GM21526 (cell line): Measurements from ENCODE around the gene KNSTRN.

ENCODE experiments used
- ATAC-seq: cut with Tn5 transposase; IDR thresholded peaks from one replicate; pipeline ENCODE4 v1.9.1; 2021; ENCODE audit warnings: moderate library complexity; ENCODE audit not compliant: unreplicated experiment, low FRiP score

The KNSTRN gene, protein sequence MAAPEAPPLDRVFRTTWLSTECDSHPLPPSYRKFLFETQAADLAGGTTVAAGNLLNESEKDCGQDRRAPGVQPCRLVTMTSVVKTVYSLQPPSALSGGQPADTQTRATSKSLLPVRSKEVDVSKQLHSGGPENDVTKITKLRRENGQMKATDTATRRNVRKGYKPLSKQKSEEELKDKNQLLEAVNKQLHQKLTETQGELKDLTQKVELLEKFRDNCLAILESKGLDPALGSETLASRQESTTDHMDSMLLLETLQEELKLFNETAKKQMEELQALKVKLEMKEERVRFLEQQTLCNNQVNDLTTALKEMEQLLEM

DNA sequence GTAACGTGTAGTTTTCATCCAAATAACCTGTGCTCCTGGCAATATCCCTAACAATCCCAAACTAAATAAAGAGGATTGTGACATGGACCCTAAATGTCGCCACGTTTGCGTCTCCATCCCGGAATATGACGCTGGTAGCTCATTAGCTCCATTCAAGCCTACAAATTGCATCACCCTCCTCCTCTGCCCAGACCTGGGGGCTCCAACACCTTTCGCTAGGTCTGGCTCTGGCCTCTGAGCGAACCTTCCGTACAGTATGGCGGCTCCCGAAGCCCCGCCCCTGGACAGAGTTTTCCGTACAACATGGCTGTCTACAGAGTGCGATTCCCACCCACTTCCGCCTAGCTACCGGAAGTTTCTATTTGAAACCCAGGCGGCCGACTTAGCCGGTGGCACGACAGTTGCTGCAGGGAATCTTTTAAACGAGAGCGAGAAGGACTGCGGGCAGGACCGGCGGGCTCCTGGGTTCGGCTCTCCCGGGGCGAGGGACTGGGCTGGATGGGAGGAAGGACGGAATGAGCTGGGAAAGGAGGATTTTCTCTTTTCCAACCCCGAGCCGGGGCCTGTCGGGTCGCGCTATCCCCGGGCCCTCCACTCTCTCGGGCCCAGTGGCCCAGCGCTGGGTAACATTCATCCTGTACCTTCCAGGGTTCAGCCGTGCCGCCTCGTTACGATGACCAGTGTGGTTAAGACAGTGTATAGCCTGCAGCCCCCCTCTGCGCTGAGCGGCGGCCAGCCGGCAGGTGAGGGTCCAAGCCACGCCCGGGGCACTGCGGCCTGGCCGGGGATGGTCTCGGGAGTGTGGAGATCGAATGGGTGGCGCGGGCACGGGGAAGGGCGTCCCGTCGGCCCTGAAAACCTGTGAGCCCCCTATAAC is at the start of gene KNSTRN:
TSS of gene KNSTRN (plus strand) at position 142 of the 877 bp plus-strand sequence. CDS start at position 257, 115 bp downstream.
- ATAC-seq = peak; percentile 95

DNA sequence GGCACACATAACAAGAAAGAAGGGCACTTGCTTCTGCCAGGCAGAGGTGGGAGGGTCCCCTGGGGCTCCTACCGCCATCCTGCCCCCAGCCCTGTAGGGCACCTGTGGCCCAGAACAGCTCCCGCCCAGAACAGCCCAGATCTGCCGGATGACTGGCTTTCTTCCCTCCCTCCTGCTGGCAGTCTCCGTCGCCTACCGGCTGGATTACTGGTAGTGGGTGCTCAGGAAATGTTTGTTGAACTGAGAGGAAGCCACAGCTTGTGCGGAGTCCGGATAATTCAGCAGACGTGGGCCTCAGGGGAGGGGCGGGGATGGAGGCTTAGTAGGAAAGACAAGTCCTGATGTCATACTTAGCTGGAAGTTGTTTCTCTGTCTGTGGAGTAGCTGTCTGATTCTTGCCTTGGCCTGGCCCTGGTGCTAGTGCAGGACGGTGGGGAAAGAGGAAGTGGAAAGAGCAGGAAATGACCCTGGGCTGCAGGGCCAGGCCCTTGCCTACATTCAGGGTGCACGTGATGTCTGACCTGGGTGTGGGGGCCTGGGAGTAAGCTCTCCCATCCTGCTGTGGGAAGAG is 48.5 kb upstream of the KNSTRN start:
- no peak for ATAC-seq

DNA sequence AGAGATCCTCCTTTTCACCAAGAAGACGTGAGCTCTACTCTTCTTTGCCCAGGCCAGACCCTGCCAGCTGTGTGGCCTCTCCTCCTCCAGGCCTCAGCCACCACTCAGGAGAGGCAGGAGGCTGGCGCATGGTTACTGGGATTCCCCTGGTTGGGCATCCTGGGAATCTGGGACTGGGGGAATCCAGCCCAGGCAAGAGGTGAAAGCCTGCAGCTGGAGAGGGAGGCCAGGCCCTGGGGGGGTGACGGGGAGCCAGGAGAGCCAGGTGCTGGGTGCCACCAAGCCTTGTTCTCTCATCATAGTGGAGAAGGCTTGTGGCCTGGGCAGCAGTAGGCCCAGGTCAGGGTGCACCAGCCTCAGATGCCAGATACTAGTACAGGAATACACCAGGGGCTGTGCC is 48.0 kb upstream of the KNSTRN start:
- ATAC-seq = no peak

DNA sequence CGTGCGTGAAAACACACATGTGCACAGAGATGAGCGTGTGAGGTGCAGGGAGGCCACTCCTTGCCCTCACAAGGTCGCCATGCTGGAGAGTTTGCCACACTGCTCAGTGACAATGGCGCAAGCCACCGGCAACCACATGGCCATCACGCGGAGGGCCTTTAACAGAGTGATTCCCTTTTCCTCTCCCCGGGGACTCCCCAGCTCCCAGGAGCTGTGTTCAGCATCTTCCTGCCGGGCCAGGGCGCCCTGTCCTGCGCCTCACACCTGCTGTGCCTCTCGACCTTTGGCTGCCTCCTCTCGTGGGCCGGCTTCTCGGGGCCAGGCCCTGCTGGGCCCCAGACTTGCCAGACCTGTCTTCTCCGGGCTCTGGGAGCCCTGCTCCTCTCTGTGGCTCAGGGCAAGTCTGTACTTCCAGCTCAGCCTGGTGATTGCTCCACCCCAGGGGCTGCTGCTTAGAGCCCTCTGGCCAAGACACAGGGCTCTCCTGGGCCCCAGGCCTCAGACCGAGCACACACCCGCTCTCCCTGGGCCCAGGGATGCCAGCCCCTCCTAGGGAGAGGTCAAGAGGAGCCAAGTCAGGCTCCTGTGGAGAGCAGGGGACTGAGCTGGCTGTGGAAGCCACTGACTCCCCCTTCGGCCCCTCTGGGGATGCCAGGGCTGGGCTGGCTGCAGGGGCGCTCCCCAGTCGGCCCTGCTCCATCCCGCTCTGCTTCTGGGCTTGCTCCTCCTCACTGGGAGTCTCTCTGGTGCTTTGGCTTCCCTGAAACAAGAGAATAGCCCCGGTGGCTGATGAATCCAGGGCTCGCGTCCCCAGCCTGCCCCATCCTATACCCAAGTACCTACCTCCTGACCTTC is 47.4 kb upstream of the KNSTRN start:
- ATAC-seq = no peak

DNA sequence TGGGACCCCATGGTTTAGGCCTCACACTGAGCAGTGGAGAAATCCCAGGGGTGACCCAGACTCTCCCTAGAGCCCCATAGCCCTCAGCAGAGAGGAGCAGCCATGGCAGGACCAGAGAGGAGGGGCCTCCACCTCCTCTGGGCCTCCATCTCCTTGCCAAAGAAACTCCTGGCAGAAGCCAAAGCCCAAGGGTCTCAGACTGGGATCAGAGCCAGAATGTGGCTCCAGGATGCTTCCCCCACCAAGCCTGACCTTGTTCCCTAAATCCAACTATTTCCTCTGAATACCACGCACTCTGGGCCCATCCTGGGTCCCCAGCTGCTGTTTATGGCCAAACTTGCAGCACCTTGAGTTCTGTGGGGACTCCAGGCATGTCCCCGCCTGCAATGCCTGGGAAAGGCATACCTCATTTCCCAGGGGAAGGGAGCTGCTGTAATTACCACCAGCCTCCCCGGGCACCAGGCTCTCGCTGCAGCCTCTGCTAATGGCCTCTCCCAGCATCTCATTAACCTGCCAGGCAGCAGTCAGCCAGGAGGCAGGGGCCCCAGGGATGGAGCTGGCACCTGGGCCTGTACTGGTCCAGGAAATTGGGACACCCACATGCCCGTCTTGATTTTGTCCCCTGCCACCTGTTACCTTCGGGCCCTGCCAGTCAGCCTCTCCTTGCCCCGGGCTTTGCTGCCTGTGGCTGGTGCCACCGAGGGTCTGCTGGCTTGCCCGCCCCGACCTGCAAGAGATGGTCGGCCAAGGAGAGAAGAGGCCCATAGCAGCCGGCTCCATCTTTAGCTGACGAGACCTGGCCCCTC is 46.4 kb upstream of the KNSTRN start:
- ATAC-seq = no peak

DNA sequence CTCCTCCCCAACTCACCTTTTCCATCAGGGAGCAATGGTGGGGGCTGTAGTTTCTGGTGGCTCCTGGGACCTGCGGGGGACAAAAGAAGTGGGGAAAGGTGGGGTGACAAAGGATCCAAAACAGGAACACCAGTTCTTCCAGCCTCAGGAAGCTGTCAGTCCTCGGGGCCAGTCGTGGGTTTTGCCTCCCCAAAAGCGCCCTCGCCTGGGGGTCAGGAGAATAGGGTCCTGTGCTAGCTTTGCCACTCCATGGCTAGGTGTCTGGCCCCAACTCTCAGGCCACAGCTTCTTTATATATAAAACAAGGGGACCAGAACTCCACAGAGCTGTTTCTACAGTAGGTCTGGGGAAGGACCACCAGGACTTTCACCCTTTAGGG is 45.8 kb upstream of the KNSTRN start:
- ATAC-seq = no peak

DNA sequence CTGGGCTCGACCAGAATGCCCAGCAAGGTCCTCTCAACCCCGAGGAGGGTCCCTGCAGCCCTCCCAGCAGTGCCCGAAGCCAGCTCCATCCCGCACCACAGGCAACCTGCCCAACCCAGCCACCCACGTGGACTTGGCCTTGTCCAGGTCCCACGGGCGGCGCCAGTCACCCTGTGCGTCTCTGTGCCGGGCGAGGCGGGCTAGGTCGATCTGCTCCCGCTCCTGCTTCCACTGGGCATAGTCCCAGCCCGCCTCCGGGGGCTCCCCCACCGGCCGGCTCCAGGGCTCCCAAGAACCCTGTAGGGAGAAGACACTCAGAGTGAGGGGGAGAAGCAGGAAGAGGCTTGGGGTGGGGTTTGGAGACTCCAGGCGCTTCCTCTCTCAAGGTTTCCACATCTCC is 44.9 kb upstream of the KNSTRN start:
- no peak for ATAC-seq

DNA sequence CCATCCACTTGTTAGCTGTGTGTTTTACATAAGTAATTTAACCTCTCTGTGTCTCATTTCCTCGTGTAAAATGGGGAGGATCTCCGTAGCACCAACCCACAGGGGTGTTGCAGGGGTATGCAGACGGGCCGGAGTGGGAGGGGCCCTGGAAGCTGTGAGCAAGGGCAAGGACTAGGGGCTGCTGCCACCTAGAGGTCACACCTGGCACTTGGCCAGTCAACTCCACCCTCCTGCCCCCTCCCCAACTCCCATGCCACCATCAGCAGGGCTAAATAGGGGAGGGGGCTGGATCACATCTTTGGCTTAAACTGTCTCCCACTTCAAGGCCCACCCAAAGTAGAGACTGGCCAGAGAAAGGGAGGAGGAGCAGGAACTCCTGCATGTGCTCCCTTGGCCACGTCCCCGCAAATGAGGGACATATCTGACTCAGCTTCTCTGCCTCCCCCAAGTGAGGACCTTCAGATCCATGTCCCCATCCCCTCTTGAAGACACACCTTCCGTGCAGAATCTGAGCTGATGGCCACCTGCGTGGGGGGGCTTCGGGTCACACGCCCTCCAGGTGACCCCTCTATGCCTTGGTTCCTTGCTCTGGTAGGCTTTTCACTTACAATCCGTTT is 44.4 kb upstream of the KNSTRN start:
- no peak for ATAC-seq

DNA sequence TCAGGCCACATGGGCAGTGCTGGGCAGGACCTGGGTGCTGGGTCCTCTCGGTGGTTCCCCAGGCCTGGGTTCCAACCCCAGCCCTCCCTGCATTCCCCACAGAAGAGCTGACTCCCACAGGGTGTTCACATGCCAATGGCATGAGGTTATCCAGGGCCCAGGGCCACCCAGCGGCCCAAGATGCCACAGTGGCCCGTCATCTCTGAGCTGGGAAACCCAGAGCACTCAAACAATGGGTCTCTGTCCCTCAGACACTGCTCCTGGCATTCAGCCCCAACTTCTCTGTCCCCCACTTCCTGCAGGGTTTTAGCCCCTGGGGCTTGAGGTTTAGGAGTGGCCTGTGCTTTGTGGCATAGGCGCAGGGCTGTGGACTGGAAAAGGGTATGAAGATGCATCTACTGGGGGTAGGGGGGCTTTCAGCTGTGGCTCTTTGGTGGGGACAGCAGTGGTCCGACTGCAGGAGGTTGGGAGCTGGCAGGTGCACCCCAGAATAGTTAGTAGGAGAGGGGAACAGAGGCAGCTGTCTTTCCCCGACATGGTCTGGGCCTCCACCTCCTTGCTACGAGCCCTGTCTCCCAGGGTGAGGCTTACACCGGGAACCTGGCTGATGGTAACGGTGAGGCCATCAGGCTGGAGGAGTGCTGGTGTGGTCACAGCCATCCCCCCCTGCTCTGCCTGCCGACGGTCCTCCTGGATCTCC is 43.5 kb upstream of the KNSTRN start:
- ATAC-seq = no peak

DNA sequence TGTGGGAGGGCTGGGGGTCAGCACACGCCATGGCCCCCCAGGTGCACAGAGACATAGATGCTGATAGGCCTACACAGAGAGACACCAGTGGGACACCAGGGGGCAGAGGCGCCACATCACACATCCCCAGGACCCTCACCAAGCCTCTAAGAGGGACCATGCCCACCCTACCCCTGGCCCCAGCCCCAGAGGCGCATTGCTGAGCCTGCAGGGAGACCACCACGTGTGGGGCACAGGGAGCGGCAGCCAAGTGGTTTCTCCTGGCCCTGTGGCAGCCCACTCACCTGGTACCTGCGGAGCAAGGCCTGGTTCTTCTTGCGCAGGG is 42.9 kb upstream of the KNSTRN start:
- no peak for ATAC-seq

DNA sequence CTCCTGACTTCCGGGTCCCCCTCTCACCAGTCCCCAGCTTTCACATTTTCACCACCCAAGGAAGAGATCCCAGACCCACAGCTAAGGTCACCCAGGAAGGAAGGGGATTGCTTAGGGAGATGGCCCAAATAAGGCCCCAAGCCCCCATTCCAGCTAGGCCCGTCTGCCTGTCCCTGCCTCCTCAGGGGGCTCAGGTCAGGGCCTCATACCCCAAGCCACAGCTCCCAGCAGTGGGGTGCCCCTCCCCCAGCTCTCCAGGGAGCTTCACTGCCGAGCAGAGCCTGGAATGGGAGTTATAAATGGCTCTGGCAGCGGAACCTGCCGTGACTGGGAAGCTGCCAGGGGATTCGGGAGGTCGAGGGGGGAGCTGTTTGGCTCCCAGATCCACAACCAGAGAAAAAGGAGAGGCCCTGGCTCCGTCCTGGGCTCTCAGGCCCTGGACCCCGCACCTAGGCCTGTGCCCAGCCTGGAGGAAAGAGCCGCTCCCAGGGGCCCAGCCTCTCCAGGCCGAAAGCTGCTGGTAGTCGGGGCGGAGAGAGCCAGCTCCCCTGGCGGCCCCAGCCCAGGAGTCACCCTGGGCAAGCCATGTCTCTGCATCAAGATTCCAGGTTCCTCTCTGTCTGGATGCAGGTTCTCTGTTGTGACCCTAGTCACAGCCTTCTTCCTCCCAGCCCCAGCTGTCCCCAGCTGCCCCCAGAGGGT is 42.3 kb upstream of the KNSTRN start:
- ATAC-seq = no peak

DNA sequence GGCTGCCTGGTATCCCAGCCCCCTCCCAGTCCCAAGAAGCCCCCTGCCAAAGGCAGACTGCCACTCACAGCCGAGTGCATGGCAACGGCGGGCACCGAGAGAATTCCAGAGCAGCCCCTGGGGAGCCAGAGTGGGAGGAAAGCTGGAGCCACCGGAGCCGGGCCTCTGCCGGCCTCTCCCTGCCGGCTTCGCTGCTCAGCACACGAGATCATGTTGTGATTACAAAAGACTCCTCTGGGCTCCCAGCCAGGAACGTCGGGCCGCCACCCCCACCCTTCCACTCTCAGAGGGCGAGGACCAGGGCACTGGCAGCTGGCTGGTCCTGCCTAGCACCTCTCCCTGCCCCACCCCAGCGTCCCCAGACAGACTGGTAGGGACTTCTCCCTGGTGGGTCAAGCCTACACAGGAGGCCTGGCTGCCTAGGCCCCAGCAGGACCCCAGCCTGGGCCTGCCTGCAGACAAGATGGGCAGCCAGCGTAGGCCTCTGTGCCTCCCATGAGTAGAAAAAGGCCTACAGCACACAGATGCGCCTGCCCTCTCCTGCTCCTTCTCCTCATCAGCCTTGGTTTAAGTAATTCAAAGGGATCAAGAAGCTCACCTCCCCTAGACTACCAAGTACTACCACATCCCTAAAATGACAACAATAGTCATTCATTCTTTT is 41.7 kb upstream of the KNSTRN start, which contains the start of gene CCDC9B:
TSS of gene CCDC9B (minus strand) at position 200 of the 661 bp plus-strand sequence. CDS start at position 80, 120 bp downstream.
- ATAC-seq = no peak

DNA sequence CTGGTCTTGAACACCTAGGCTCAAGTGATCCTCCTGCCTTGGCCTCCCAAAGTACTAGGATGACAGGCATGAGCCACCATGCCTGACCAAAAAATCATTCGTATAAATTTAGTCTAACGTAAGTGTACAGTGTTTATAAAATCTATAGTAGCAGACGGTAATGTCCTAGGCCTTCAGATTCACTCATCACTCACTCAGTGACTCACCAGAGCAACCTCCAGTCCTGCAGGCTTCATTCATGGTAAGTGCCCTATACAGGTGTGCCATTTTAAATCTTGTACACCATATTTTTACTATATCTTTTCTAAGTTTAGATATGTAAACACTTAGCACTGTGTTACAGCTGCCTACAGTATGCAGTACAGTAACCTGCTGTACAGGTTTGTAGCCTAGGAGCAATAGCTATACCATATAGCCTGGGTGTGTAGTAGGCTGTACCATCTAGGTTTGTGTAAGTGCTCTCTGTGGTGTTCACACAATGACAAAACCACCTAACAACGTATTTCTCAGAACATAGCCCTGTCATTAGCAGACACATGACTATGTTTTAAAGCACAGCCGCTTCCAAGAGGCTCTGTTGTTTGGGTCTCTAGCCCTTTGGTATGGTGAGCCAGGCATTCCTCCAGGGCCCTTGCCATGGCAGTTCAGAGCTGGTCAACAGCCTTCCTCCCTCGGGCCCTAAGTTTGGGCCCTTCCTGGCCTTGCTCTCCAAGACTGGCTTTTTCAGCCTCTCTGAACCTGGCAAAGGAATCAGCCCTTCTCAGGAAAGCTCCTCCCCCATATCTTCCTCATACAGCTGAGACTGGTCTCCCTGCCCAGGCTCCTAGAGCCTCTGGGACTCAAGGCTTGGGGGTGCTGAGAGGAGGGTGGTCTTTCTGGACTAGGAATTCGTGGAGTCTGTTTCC is 39.9 kb upstream of the KNSTRN start:
- no peak for ATAC-seq

DNA sequence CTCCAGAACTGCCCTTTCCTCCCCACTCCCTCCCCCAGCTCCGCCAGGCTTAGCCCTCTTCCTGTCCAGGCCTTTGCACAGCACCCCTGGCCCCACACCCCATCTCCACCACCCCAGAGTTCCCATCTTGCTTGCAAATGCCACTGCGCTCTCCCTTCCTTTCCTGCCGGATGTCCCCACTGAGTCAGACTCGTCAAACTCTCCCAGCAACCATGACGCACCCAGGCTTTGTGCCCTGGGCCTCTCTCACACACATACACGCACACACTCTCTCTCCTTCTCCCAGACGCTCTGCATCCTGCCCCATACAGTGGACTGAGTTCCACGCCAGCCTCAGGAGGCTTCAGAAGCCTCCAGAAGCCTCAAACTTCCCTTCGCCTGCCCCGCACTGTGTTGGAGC is 39.0 kb upstream of the KNSTRN start:
- ATAC-seq = no peak

DNA sequence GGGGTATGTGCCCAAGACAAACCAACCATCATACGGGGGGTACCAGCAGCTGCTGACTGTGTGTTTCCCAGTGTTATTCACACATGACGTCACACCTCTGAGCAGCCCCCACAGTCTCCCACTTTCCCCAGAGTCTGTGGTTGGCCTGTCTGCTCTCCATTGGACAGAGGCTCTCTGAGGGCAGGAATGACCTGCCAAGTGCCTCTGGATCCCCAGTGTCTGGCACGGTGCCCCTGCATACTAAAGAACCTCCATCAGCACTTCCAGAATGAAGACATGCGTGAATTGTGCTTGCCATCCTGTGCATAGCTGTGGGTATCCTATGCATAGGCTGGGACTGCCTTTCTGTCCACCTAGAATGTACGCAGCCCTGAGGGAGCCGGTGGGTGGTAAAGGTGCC is 38.3 kb upstream of the KNSTRN start:
- no peak for ATAC-seq

DNA sequence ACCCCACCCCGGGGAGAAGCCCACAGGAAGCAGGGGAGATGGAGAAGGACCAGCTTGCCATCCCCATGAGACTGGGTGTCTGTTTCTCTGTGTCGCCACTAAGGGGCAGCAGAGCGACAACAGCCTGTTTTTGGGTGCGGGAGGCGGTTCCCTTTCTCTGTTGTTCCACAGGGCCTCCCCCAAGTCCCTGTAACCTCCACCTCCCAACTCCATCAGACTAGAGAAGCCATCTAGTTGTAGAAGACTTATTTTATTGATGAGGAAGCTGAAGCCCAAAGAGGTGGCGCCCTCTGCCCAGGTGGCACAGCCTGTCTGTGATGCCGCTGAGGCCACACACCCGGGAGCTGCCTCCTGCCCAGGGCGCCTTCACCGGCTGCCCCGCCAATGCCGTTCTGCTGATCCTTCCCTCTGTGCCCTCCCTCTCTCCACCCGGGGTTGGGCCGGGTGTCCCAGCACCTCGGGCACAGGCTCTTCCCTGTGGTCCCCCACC is 37.8 kb upstream of the KNSTRN start:
- ATAC-seq = no peak
